Urinary bladder (tissue), 4 donors: ENCODE measurements around the gene VPS8. TPM values are rescaled to one million over a fixed set of nuclear protein-coding genes. Genes with fewer than 3 reads are reported as not detected.

Experiments
- DNase-seq: peaks from one replicate; pipeline ENCODE4 v3.0.0-alpha.2; 2015; ENCODE audit errors: extremely low spot score
- H3K27ac ChIP-seq: one replicate; pipeline ENCODE4 v1.5.1; 2013; ENCODE audit warnings: low read depth, mild to moderate bottlenecking, moderate library complexity
- H3K36me3 ChIP-seq: one replicate; pipeline ENCODE4 v1.6.1; 2013; ENCODE audit warnings: mild to moderate bottlenecking, moderate library complexity; ENCODE audit not compliant: insufficient read depth
- H3K4me1 ChIP-seq: one replicate; pipeline ENCODE4 v1.6.1; 2013; ENCODE audit warnings: mild to moderate bottlenecking, moderate library complexity; ENCODE audit not compliant: insufficient read depth
- H3K4me3 ChIP-seq: one replicate; pipeline ENCODE4 v1.5.1; 2013; ENCODE audit warnings: low read depth, low read length
- WGBS: extraction: QIAGEN DNeasy Blood & Tissue Kit; methylation state at CpG from one replicate; pipeline ENCODE4 v1.1.7; 2013; 5-methylcytosine and 5-hydroxymethylcytosine counted together
- polyA plus RNA-seq: library from polyadenylated mRNA; stranded (reverse); fragments of 200-250 nt; gene quantifications from one replicate; pipeline ENCODE4 v1.2.3, GENCODE V29; 2013
- total RNA-seq: library from RNA; depleted of rRNA; stranded (reverse); fragments of >200 nt; gene quantifications from one replicate; pipeline ENCODE4 v1.2.3, GENCODE V29; 2014
- donor health status: healthy with polysubstance abuse.
- donor health status: healthy.

VPS8 gene
- total and polyA plus RNA-seq, 2 donors: 14.0 to 200 TPM

DNA sequence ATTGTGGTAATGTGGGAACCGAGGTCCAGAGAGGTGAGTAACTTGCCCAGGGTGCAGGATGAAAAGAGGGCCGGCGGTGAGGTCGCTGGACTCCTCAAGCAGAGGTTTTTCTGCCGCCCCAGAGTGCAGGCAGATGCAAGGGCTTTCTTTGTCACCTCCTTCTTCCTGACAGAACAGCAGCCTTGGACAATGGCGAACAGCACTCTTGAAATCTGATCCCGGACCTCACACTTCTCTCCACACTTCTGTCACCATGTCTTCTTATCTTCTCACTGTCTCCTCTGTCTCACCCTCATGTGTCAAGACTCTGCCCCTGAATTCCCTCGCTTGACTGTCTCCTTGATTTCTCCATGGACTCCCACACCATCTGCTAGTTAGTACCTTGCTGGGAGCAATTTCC, 15.4 kb upstream of the VPS8 start:
- Histone ChIP-seq H3K27ac (no peak overlapping the region), H3K4me1 (no peaks in the 10 kb centered on the region), H3K4me3 (no peak overlapping the region), H3K36me3 (no peaks in the 10 kb centered on the region)
- WGBS: 52% methylated on average over 8 of the region's 8 CpGs
- DNase-seq: no peak

DNA sequence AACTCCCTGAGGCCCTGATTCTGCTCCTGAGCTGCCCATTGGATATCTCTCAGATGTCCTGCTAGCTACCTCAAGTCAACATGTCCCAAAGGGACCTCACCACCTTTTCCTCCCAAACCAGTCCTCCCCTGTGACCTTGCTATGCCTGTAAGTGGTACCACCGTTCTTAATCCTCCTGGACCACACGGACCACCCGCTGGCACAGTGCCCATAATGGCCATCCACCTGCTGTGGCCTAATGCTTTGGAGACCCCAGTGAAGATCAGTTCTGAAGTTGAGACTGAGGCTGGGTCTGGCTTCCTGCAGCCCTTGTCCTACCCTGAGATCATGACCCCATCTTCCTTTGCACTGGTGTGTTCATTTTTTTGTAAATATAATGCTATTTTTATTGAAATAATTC, 15.0 kb upstream of the VPS8 start:
- Histone ChIP-seq H3K36me3 (no peaks in the 10 kb centered on the region), H3K4me3 (no peak overlapping the region), H3K27ac (no peak overlapping the region), H3K4me1 (no peaks in the 10 kb centered on the region)
- WGBS: 84% methylated on average over 3 of the region's 3 CpGs
- DNase-seq: no peak

DNA sequence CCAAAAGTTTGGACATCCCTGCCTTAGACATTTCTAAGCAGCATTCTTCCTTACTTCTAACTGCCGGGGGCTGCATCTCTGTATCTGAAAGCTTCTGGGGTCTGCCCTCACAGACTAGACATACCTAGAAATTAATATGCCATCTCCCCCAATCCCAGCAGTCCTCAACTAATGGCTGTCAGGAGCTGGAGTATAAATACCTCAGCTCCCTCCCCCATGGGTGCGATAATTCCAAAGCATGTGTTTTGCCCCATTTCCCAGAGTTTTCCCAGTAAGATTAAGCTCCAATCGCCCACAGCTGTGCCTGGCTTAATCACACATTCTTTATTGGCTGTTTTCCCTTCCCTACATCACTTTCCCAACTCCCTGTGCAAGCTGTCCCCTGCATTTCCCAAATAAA, 13.8 kb upstream of the VPS8 start:
- no peak overlapping the region for H3K4me3 ChIP-seq
- no peaks in the 10 kb centered on the region for H3K36me3 ChIP-seq
- no peaks in the 10 kb centered on the region for H3K4me1 ChIP-seq
- DNase-seq: no peak
- WGBS: 70% methylated on average over 3 of the region's 3 CpGs
- H3K27ac ChIP-seq: no peak overlapping the region

- WGBS: 89% methylated on average over 6 of the region's 6 CpGs
Observed at GRCh38 chr3:184800349-184800930, 11.5 kb upstream of the VPS8 start.

DNA sequence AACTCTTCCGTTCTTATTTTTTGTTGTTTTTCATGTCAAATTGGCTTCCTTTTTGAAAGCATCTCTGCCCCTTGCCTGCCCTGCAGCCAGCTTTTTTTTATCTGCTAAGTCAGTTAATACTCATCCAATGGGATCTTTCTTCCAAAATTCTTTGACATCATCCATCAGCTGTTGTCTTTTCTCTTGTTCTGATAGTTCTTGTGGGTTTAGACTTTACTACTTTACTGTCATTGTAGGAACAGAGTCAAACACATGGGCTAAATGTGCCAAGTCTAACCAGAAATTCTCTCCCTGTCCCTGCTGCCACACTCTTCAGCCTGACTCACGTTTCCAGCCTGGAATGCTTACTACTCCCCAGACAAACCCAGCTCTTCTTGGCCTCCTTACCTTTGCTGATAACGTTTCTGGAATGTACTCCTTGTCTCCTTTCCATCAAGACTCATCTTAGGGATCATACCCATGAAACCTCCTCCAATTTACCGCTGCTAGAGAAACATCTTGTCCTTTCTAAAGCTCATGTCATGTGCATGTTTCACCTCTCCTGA, 10.7 kb upstream of the VPS8 start:
- Histone ChIP-seq H3K36me3 (no peaks in the 10 kb centered on the region), H3K27ac (no peak overlapping the region), H3K4me1 (no peaks in the 10 kb centered on the region), H3K4me3 (no peak overlapping the region)
- no peak for DNase-seq
- WGBS: 49% methylated on average over 4 of the region's 4 CpGs

More at GRCh38 chr3:184800349-184800930, 11.5 kb upstream of the VPS8 start:
- Histone ChIP-seq H3K4me1 (no peaks in the 10 kb centered on the region), H3K36me3 (no peaks in the 10 kb centered on the region), H3K4me3 (no peak overlapping the region), H3K27ac (no peak overlapping the region)
- DNase-seq: no peak

DNA sequence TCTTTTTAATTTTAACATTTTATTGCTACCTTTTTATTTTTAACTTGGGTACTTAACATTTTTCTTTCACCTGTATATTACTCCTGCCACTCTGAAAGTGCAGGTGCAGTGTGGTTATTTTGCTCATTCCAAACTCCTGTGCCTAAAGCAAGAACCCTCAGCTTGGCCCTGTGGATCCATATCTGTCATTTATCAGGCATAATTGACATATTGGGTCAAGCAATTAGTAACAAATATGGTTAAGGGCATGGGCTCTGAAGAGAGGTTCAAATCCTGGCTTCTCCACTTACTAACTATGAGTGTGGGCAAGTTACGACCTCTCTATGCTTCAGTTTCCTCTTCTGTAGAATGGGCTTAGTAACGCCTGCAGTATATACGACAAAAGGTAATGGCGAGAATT, 9.8 kb upstream of the VPS8 start:
- no peaks in the 10 kb centered on the region for H3K4me1 ChIP-seq
- no peaks in the 10 kb centered on the region for H3K36me3 ChIP-seq
- DNase-seq: no peak
- 84% methylated on average over 4 of the region's 4 CpGs for WGBS
- no peak overlapping the region for H3K4me3 ChIP-seq
- H3K27ac ChIP-seq: no peak overlapping the region

GRCh38 chr3:184804801-184805200, 7.2 kb upstream of the VPS8 start:
- no peak for DNase-seq
- WGBS: 95% methylated on average over 1 of the region's 1 CpG
- no peaks in the 10 kb centered on the region for H3K4me1 ChIP-seq
- H3K4me3 ChIP-seq: no peak overlapping the region
- no peak overlapping the region for H3K27ac ChIP-seq
- no peaks in the 10 kb centered on the region for H3K36me3 ChIP-seq

DNA sequence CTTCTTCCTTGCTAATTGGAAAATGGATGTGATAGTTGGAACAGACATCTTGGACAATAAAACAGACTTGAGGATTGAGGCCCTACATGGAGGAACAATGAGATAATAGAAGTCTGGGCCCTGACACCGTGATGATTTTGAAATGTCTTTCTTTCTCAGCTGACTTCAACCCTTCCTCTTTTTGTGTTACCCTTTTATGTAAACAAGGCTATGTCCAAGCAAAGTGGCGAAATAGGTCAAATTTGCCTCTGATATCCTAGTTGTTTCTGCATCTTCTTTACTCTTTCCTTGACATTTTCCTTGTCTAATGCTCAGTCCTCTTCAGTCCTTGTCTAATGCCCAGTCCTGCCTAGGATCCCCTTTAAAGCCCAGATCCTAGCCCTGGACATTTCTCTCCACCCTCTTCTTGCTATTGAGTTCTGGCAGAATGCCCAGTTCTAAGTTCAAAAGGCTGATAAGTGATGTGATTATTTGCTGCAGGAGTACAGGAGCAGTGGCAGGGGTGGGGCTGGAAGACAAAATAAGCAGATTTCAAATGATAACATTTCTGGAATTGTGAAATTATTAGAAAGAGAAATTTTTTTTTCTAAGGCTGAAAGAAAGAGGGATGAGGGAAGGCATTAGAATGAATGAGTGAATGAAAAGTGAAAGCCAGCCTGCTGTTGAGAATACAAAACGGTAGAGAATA, 6.5 kb upstream of the VPS8 start:
- DNase-seq: no peak
- Histone ChIP-seq H3K4me1 (no peaks in the 10 kb centered on the region), H3K27ac (no peak overlapping the region), H3K36me3 (no peaks in the 10 kb centered on the region), H3K4me3 (no peak overlapping the region)
- 47% methylated on average over 3 of the region's 3 CpGs for WGBS

- 75% methylated on average over 5 of the region's 5 CpGs for WGBS
- DNase-seq: no peak
- no peaks in the 10 kb centered on the region for H3K36me3 ChIP-seq
- no peaks in the 10 kb centered on the region for H3K4me1 ChIP-seq
- no peak overlapping the region for H3K27ac ChIP-seq
- no peak overlapping the region for H3K4me3 ChIP-seq
Observed at GRCh38 chr3:184806567-184807271, 5.2 kb upstream of the VPS8 start.

GRCh38 chr3:184807549-184807948, 4.4 kb upstream of the VPS8 start:
- H3K4me1 ChIP-seq: no peaks in the 10 kb centered on the region
- no peak overlapping the region for H3K27ac ChIP-seq
- no peaks in the 10 kb centered on the region for H3K36me3 ChIP-seq
- DNase-seq: no peak
- H3K4me3 ChIP-seq: no peak overlapping the region
- WGBS: 85% methylated on average over 3 of the region's 3 CpGs

GRCh38 chr3:184808021-184808420, 3.9 kb upstream of the VPS8 start:
- 32% methylated on average over 4 of the region's 4 CpGs for WGBS
- no peak for DNase-seq
- H3K4me1 ChIP-seq: no peaks in the 10 kb centered on the region
- no peak overlapping the region for H3K4me3 ChIP-seq
- no peak overlapping the region for H3K27ac ChIP-seq
- H3K36me3 ChIP-seq: no peaks in the 10 kb centered on the region

DNA sequence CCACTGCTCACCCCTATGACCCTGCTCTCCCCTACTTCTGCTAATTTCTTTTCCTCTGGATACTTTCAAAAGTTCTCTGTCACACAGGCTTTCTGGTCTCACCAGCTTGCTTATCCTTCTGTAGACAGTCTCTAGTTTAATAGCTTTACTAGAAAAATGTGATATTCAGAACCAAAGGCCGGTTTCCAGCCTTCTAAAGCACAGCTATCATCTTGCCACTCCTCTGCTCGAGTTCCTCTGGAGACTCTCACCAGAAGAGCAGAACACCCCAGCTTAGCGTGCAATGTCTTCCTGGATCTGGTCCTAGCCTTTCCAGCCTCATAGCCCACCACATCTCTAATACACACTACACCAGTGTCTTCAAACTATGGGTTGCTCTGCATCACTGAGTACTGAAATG, 1.8 kb upstream of the VPS8 start:
- Histone ChIP-seq H3K4me1 (no peaks in the 10 kb centered on the region), H3K27ac (no peak overlapping the region), H3K36me3 (no peaks in the 10 kb centered on the region), H3K4me3 (no peak overlapping the region)
- DNase-seq: no peak
- 80% methylated on average over 3 of the region's 3 CpGs for WGBS

DNA sequence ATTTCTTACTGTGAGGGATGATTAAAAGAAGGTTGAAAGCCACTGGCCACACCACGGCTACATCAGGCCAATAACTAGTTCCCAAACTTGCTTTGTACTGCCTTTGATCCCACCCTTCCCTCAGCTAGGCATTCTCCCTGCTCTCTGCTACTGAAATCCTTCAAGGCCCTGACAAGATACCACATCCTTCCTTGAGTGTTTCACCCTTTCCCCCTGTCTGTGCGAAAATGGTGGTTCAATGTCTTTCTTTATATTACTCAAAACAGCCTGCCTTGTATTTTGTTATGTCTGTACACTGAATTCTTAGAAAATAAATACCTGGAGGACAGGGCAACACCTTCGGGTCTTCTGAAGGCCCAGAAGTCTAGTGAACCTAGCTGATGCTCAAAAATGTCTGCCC, 932 bp upstream of the VPS8 start:
- DNase-seq: no peak
- Histone ChIP-seq H3K36me3 (no peaks in the 10 kb centered on the region), H3K4me1 (no peaks in the 10 kb centered on the region), H3K27ac (no peak overlapping the region), H3K4me3 (no peak overlapping the region)
- WGBS: 90% methylated on average over 3 of the region's 3 CpGs

DNA sequence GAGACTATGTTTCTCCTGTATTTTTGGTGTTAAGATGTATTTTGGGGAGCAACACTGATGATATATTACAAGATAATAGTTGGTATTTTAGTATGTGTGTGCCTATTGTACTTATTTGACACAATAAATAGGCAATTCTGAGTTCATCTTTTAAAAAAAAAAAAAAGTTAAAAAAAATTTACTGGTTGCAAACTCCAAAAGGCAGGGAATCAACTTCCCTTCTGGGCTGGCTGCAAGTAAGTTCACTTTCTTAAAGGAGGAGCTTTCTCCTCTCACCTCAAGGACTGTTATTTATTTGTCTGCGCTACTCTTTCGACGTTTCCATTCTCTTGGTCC, 335 bp upstream of the VPS8 start:
- H3K27ac ChIP-seq: no peak overlapping the region
- no peak for DNase-seq
- H3K4me1 ChIP-seq: no peaks in the 10 kb centered on the region
- peak overlapping the region; percentile 73 for H3K4me3 ChIP-seq
- no peaks in the 10 kb centered on the region for H3K36me3 ChIP-seq
- WGBS: under 1% methylated on average over 3 of the region's 3 CpGs
